IMR-90 (cell line): ENCODE data around the gene PAX2. TPM values are rescaled to one million over a fixed set of nuclear protein-coding genes. Genes with fewer than 3 reads are reported as not detected.

Experiments used
- ATAC-seq: fragments of 200-7000 bp; cut with Tn5 transposase; 2 replicates; pipeline ENCODE4 v1.9.1; 2020; ENCODE audit warnings: low read depth, mild to moderate bottlenecking, moderate library complexity
- BruUV-seq: library from RNA; stranded (reverse); fragments of 400-500 nt; replicated peaks from 2 replicates; lab custom pipeline; 2021; lab: Mats Ljungman, UMichigan
- CTCF ChIA-PET: fragments of 300-600 bp; formaldehyde crosslinking; extraction: SDS; loops from one replicate; lab custom pipeline; 2021; ENCODE audit warnings: antibody characterized with exemption; lab: Yijun Ruan, JAX
- POLR2A ChIA-PET: fragments of 300-600 bp; sonication (Branson Sonifier 250); formaldehyde crosslinking; loops from one replicate; lab custom pipeline; 2022; ENCODE audit warnings: antibody characterized with exemption; ENCODE audit not compliant: unreplicated experiment; lab: Charles Lee
- DNase-seq: peaks from one replicate; pipeline ENCODE4 v3.0.0; 2013
- H2AFZ ChIP-seq: replicated peaks from 2 replicates; pipeline ENCODE3; 2013; ENCODE audit warnings: low read length, mild to moderate bottlenecking; ENCODE audit not compliant: poor library complexity
- H2AK5ac ChIP-seq: 2 replicates; pipeline ENCODE4 v1.6.1; 2013; ENCODE audit warnings: low read depth, low read length, inconsistent platforms
- H2AK9ac ChIP-seq: replicated peaks from 2 replicates; pipeline ENCODE3; 2013; ENCODE audit warnings: mild to moderate bottlenecking, low read depth, low read length, moderate library complexity; ENCODE audit not compliant: poor library complexity
- H2BK120ac ChIP-seq: 2 replicates; pipeline ENCODE4 v1.6.1; 2013; ENCODE audit warnings: low read depth, low read length, inconsistent platforms
- H2BK15ac ChIP-seq: 3 replicates; pipeline ENCODE4 v1.6.1; 2013; ENCODE audit warnings: low read depth, low read length, inconsistent platforms
- H2BK20ac ChIP-seq: 2 replicates; pipeline ENCODE4 v1.6.1; 2013; ENCODE audit warnings: low read depth, mild to moderate bottlenecking, inconsistent platforms, low read length, moderate library complexity
- H2BK5ac ChIP-seq: 2 replicates; pipeline ENCODE4 v1.6.1; 2013; ENCODE audit warnings: mild to moderate bottlenecking, low read depth, low read length, inconsistent platforms; ENCODE audit not compliant: poor library complexity, severe bottlenecking
- H3K14ac ChIP-seq: replicated peaks from 2 replicates; pipeline ENCODE4 v1.6.1; 2013; ENCODE audit warnings: low read depth, low read length, inconsistent platforms
- H3K18ac ChIP-seq: 2 replicates; pipeline ENCODE4 v1.6.1; 2013; ENCODE audit warnings: low read depth, low read length, control low read depth
- H3K23ac ChIP-seq: 2 replicates; pipeline ENCODE4 v1.6.1; 2013; ENCODE audit warnings: low read depth, low read length, inconsistent platforms
- H3K27ac ChIP-seq: 2 replicates; pipeline ENCODE4 v1.5.1; 2013; ENCODE audit warnings: mild to moderate bottlenecking, control low read depth, low read length; ENCODE audit not compliant: insufficient read depth
- H3K27me3 ChIP-seq: 2 replicates; pipeline ENCODE4 v1.6.1; 2013; ENCODE audit warnings: low read length; ENCODE audit not compliant: control insufficient read depth, insufficient read depth
- H3K36me3 ChIP-seq: 2 replicates; pipeline ENCODE4 v1.6.1; 2013; ENCODE audit warnings: low read length, mixed read lengths; ENCODE audit not compliant: control insufficient read depth, insufficient read depth
- H3K4ac ChIP-seq: 2 replicates; pipeline ENCODE4 v1.6.1; 2013; ENCODE audit warnings: low read depth, low read length, inconsistent platforms
- H3K4me1 ChIP-seq: 2 replicates; pipeline ENCODE4 v1.6.1; 2013; ENCODE audit warnings: low read length, mixed read lengths; ENCODE audit not compliant: control insufficient read depth, insufficient read depth
- H3K4me2 ChIP-seq: 2 replicates; pipeline ENCODE4 v1.6.1; 2013; ENCODE audit warnings: low read depth, mild to moderate bottlenecking, control low read depth, low read length, moderate library complexity
- H3K4me3 ChIP-seq: 2 replicates; pipeline ENCODE4 v1.5.1; 2013; ENCODE audit warnings: low read depth, mild to moderate bottlenecking, control low read depth, low read length, moderate library complexity; ENCODE audit not compliant: insufficient read depth
- H3K56ac ChIP-seq: 2 replicates; pipeline ENCODE4 v1.6.1; 2013; ENCODE audit warnings: low read length, inconsistent platforms; ENCODE audit not compliant: insufficient read depth; ENCODE audit errors: extremely low read depth
- H3K79me1 ChIP-seq, 2 experiments: 2 replicates each; pipeline ENCODE4 v1.6.1; 2013; ENCODE audit warnings: low read length in 2 of 2, inconsistent platforms in 1 of 2, low read depth in 1 of 2
- H3K9ac ChIP-seq: 2 replicates; pipeline ENCODE4 v1.6.1; 2013; ENCODE audit warnings: low read depth, low read length, control low read depth
- H3K9me1 ChIP-seq: 2 replicates; pipeline ENCODE4 v1.6.1; 2013; ENCODE audit warnings: low read length, inconsistent platforms; ENCODE audit not compliant: insufficient read depth
- H3K9me3 ChIP-seq: 2 replicates; pipeline ENCODE4 v1.6.1; 2013; ENCODE audit warnings: low read length; ENCODE audit not compliant: control insufficient read depth, insufficient read depth
- H4K20me1 ChIP-seq: 2 replicates; pipeline ENCODE4 v1.6.1; 2013; ENCODE audit warnings: low read length, inconsistent platforms; ENCODE audit not compliant: insufficient read depth
- H4K5ac ChIP-seq: 2 replicates; pipeline ENCODE4 v1.6.1; 2013; ENCODE audit warnings: mild to moderate bottlenecking, low read depth, low read length, control low read depth
- H4K8ac ChIP-seq, 2 experiments: 2 replicates each; pipeline ENCODE4 v1.6.1; 2013; ENCODE audit warnings: low read depth in 2 of 2, low read length in 2 of 2, control low read depth in 1 of 2, inconsistent platforms in 1 of 2
- H4K91ac ChIP-seq: 2 replicates; pipeline ENCODE4 v1.6.1; 2013; ENCODE audit warnings: low read depth, low read length, inconsistent platforms; ENCODE audit not compliant: insufficient read depth
- BHLHE40 ChIP-seq: fragments of 150-350 bp; IDR thresholded peaks from 2 replicates; pipeline ENCODE4 v1.6.1; 2016; ENCODE audit warnings: mild to moderate bottlenecking, low read depth, low read length
- CEBPB ChIP-seq: IDR thresholded peaks from 2 replicates; pipeline ENCODE4 v1.6.1; 2012; ENCODE audit warnings: low read depth, low read length, improper control_type of control experiment
- CHD1 ChIP-seq: IDR thresholded peaks from 2 replicates; pipeline ENCODE4 v1.6.1; 2012; ENCODE audit warnings: low read depth, low read length, improper control_type of control experiment
- FOS ChIP-seq: fragments of 150-350 bp; IDR thresholded peaks from 2 replicates; pipeline ENCODE4 v1.6.1; 2016; ENCODE audit warnings: low read depth, low read length
- MAFK ChIP-seq: IDR thresholded peaks from 2 replicates; pipeline ENCODE4 v1.6.1; 2012; ENCODE audit warnings: low read depth, low read length, improper control_type of control experiment
- MAZ ChIP-seq: IDR thresholded peaks from 2 replicates; pipeline ENCODE4 v1.6.1; 2012; ENCODE audit warnings: low read depth, mild to moderate bottlenecking, low read length, improper control_type of control experiment, moderate library complexity, borderline replicate concordance
- MXI1 ChIP-seq: IDR thresholded peaks from 2 replicates; pipeline ENCODE4 v1.6.1; 2012; ENCODE audit warnings: low read depth, mild to moderate bottlenecking, low read length, moderate library complexity, borderline replicate concordance
- NFE2L2 ChIP-seq: fragments of 150-350 bp; IDR thresholded peaks from 2 replicates; pipeline ENCODE4 v1.6.1; 2016; ENCODE audit warnings: low read depth, mild to moderate bottlenecking, low read length
- POLR2A ChIP-seq: IDR thresholded peaks from 2 replicates; pipeline ENCODE4 v1.6.1; 2012; ENCODE audit warnings: mild to moderate bottlenecking, low read depth, low read length
- RAD21 ChIP-seq: IDR thresholded peaks from 2 replicates; pipeline ENCODE4 v1.6.1; 2012; ENCODE audit warnings: low read length, improper control_type of control experiment
- RCOR1 ChIP-seq: IDR thresholded peaks from 2 replicates; pipeline ENCODE4 v1.6.1; 2012; ENCODE audit warnings: mild to moderate bottlenecking, low read length, improper control_type of control experiment; ENCODE audit not compliant: insufficient replicate concordance
- RFX5 ChIP-seq: IDR thresholded peaks from 2 replicates; pipeline ENCODE4 v1.8.0; 2012; ENCODE audit warnings: low read depth, mild to moderate bottlenecking, low read length, moderate library complexity
- SMC3 ChIP-seq: fragments of 150-350 bp; IDR thresholded peaks from 2 replicates; pipeline ENCODE4 v1.6.1; 2016; ENCODE audit warnings: low read depth, mild to moderate bottlenecking, antibody characterized with exemption, low read length, moderate library complexity
- WGBS, 2 experiments: methylation state at CpG; one replicate each; pipeline versions ENCODE4 v1.1.5 to v1.1.7; 2013; ENCODE audit warnings: missing lambda C conversion rate in 2 of 2; ENCODE audit not compliant: insufficient read length in 1 of 2; ENCODE audit errors: extremely low coverage in 2 of 2; 5-methylcytosine and 5-hydroxymethylcytosine counted together
- dilution Hi-C: fragments of 300-500 bp; cut with HindIII; formaldehyde crosslinking; loops from one replicate; pipeline ENCODE4 v1.14.3; 2018; ENCODE audit warnings: low sequenced_read_pairs; ENCODE audit not compliant: unreplicated experiment
- in situ Hi-C: fragments of 300-500 bp; cut with MboI; formaldehyde crosslinking; loops from 3 replicates; pipeline ENCODE4 v1.14.3; 2019; ENCODE audit warnings: low sequenced_read_pairs, inconsistent platforms, mixed read lengths
- intact Hi-C: fragments of 100-400 bp; cut with micrococcal nuclease; formaldehyde crosslinking; loops from 2 replicates; pipeline ENCODE4 v1.10.0; 2022
- polyA plus RNA-seq, 3 experiments: library from polyadenylated mRNA; depleted of rRNA; stranded (reverse); fragments of >200 nt; gene quantifications; 2 replicates each; pipeline ENCODE4 v1.2.3, GENCODE V29; 2012; ENCODE audit warnings: low replicate concordance in 1 of 3
- total RNA-seq: library from RNA; depleted of rRNA; stranded (reverse); fragments of >200 nt; gene quantifications from 2 replicates; pipeline ENCODE4 v1.2.3, GENCODE V29; 2012
- TF ChIP-seq, protein P1 (sequence below): fragments of 150-350 bp; IDR thresholded peaks from 2 replicates; pipeline ENCODE4 v1.6.1; 2017; ENCODE audit warnings: mild to moderate bottlenecking, antibody characterized with exemption, low read length, low read depth
- TF ChIP-seq, protein P2 (sequence below): conservative IDR thresholded peaks from 2 replicates; pipeline ENCODE4 v1.5.1; 2012; ENCODE audit warnings: mild to moderate bottlenecking, low read depth, low read length, improper control_type of control experiment

PAX2 gene
- total and polyA plus RNA-seq, 2 of the 4 experiments (the other 2 are of a cell fraction), result not detected

DNA sequence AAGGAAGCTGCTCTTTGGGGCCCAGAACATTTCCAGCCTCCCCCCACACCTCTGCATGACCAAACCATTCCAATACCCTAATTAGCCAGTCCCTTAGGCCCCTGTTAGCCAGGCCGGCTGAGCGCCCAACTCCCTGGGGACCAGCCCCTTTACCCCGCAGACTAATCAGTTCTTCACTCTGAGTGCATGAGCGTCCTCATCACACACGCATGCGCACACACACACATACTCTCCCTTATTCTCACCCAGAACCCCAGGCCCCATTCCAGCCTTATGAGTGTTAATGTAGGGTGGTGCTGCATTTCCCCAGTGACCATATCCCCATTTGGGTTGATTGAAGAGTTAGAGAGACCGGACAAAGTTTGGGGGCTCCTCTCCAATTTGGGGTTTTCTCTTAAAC lies 90.4 kb downstream of the PAX2 start:
- H3K9ac ChIP-seq, result no peak overlapping the region
- ChIA-PET POLR2A (no interaction called here), CTCF (no interaction called here)
- BruUV-seq, result no TSS peak
- no peak overlapping the region for H2AK9ac ChIP-seq
- DNase-seq (no peak), ATAC-seq (no peak)
- no peak overlapping the region for H4K91ac ChIP-seq
- intact Hi-C loops, result no loop called here
- H3K4me1 ChIP-seq, result no peaks in the 10 kb centered on the region
- no peak overlapping the region for H3K14ac ChIP-seq
- H3K4ac ChIP-seq, result no peak overlapping the region
- H3K23ac ChIP-seq, result no peak overlapping the region
- H3K36me3 ChIP-seq, result no peaks in the 10 kb centered on the region
- H3K4me3 ChIP-seq, result no peak overlapping the region
- no peak overlapping the region for H3K56ac ChIP-seq
- no peaks in the 10 kb centered on the region; the same call in 1 of the 2 replicates for H3K9me1 ChIP-seq
- H2AFZ ChIP-seq, result no peak overlapping the region
- H4K5ac ChIP-seq, result no peak overlapping the region
- H3K18ac ChIP-seq, result no peak overlapping the region
- 66% methylated on average over 2 of the region's 7 CpGs; no CpG with 5 or more reads in 1 of the 2 experiments for WGBS, 2 experiments
- no peak overlapping the region for H2BK15ac ChIP-seq
- H2BK120ac ChIP-seq, result no peak overlapping the region
- peaks cover 53% of the 10 kb centered on the region for H3K27me3 ChIP-seq
- dilution Hi-C loops, result no loop called here
- H2BK5ac ChIP-seq, result no peak overlapping the region
- TF ChIP-seq RCOR1 (no peak), SMC3 (no peak), BHLHE40 (no peak), CHD1 (no peak), RAD21 (no peak), NFE2L2 (no peak), MXI1 (no peak), FOS (no peak), POLR2A (no peak), RFX5 (no peak), MAZ (no peak), CEBPB (no peak), MAFK (no peak)
- TF ChIP-seq, protein P1, sequence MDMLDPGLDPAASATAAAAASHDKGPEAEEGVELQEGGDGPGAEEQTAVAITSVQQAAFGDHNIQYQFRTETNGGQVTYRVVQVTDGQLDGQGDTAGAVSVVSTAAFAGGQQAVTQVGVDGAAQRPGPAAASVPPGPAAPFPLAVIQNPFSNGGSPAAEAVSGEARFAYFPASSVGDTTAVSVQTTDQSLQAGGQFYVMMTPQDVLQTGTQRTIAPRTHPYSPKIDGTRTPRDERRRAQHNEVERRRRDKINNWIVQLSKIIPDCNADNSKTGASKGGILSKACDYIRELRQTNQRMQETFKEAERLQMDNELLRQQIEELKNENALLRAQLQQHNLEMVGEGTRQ, result no peak
- TF ChIP-seq, protein P2, sequence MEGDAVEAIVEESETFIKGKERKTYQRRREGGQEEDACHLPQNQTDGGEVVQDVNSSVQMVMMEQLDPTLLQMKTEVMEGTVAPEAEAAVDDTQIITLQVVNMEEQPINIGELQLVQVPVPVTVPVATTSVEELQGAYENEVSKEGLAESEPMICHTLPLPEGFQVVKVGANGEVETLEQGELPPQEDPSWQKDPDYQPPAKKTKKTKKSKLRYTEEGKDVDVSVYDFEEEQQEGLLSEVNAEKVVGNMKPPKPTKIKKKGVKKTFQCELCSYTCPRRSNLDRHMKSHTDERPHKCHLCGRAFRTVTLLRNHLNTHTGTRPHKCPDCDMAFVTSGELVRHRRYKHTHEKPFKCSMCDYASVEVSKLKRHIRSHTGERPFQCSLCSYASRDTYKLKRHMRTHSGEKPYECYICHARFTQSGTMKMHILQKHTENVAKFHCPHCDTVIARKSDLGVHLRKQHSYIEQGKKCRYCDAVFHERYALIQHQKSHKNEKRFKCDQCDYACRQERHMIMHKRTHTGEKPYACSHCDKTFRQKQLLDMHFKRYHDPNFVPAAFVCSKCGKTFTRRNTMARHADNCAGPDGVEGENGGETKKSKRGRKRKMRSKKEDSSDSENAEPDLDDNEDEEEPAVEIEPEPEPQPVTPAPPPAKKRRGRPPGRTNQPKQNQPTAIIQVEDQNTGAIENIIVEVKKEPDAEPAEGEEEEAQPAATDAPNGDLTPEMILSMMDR, result no peak
- H3K79me1 ChIP-seq, result no peaks in the 10 kb centered on the region
- no peak overlapping the region for H2AK5ac ChIP-seq
- H4K20me1 ChIP-seq, result no peaks in the 10 kb centered on the region
- H3K27ac ChIP-seq, result no peak overlapping the region
- in situ Hi-C loops, result no loop called here
- no peaks in the 10 kb centered on the region; the same call in 1 of the 2 replicates for H3K9me3 ChIP-seq
- no peak overlapping the region for H3K4me2 ChIP-seq
- no peak overlapping the region for H2BK20ac ChIP-seq
- H4K8ac ChIP-seq, result no peak overlapping the region
